Activated T-cell treated with anti-CD3 and anti-CD28 coated beads, Interleukin-2, amount 50 U/mL, for 48 hours (primary cell): ENCODE measurements around the gene MARCKSL1.
"Not testable (repeated sequence)": the region's sequence is repeated elsewhere in the genome, so short reads cannot be mapped to it uniquely, and the experiment has no call there.

Experiments used
- DNase-seq, 2 experiments: peaks; one replicate each; pipeline ENCODE4 v3.0.0-alpha.2; 2020

The MARCKSL1 gene

GRCh38 chr1:32335790-32336590 is at the start of gene MARCKSL1:
MARCKSL1 (minus strand) TSS chr1:32336233; CDS start chr1:32336033, 200 bp downstream.
- peak; percentile 89 to 91 for DNase-seq

- no peak for DNase-seq
These were observed 44.0 kb upstream of the MARCKSL1 start for GRCh38 chr1:32380057-32380456.

- no peak for DNase-seq
These were observed 41.6 kb upstream of the MARCKSL1 start for GRCh38 chr1:32377541-32378220.

- no peak for DNase-seq
These were observed 40.2 kb upstream of the MARCKSL1 start for GRCh38 chr1:32376199-32376598.

- no peak for DNase-seq
These were observed 38.1 kb upstream of the MARCKSL1 start for GRCh38 chr1:32373996-32374592.

- peak in 1 of 2 experiments; percentile 41 for DNase-seq
These were observed 36.2 kb upstream of the MARCKSL1 start for GRCh38 chr1:32372149-32372756.

GRCh38 chr1:32367912-32368635 is 32.0 kb upstream of the MARCKSL1 start:
- no peak for DNase-seq

- DNase-seq, result no peak
These were observed 29.4 kb upstream of the MARCKSL1 start for GRCh38 chr1:32365445-32365844.

GRCh38 chr1:32364836-32365235 is 28.8 kb upstream of the MARCKSL1 start:
- DNase-seq, result no peak

GRCh38 chr1:32363713-32364112 is 27.7 kb upstream of the MARCKSL1 start:
- DNase-seq, result no peak

GRCh38 chr1:32362474-32363313 is 26.7 kb upstream of the MARCKSL1 start, which contains the start of the genes FAM229A and TSSK3:
FAM229A (minus strand) TSS chr1:32362485; CDS start chr1:32362091, 394 bp downstream.
TSSK3 (plus strand) TSS chr1:32362539; CDS start chr1:32362702, 163 bp downstream.
- no peak for DNase-seq

- peak; percentile 46 to 57 for DNase-seq
These were observed 25.8 kb upstream of the MARCKSL1 start for GRCh38 chr1:32361674-32362473.

- DNase-seq, result no peak
These were observed 25.3 kb upstream of the MARCKSL1 start for GRCh38 chr1:32361308-32361673.

GRCh38 chr1:32358435-32358834 is 22.4 kb upstream of the MARCKSL1 start:
- DNase-seq, result no peak

GRCh38 chr1:32357614-32358013 is 21.6 kb upstream of the MARCKSL1 start:
- no peak for DNase-seq

- no peak for DNase-seq
These were observed 20.4 kb upstream of the MARCKSL1 start for GRCh38 chr1:32356478-32356877.

- not testable (repeated sequence) for DNase-seq
These were observed 19.7 kb upstream of the MARCKSL1 start for GRCh38 chr1:32355778-32356177.

- DNase-seq, result no peak
These were observed 18.0 kb upstream of the MARCKSL1 start for GRCh38 chr1:32353886-32354570.

GRCh38 chr1:32353431-32353830 is 17.4 kb upstream of the MARCKSL1 start:
- DNase-seq, result no peak

GRCh38 chr1:32352831-32353383 is 16.9 kb upstream of the MARCKSL1 start:
- DNase-seq, result no peak
